ENCODE data around the gene CKB.

- TF ChIP-seq CTCF (IDR thresholded peaks at IDR 0.05; ENCODE audit: low read depth, low read length, missing input control) = no peak
- no peak for TF ChIP-seq RXRA (IDR thresholded peaks at IDR 0.05)
- no peak for TF ChIP-seq YY1 (IDR thresholded peaks at IDR 0.05)
- no peak for TF ChIP-seq TAF1 (conservative IDR thresholded peaks at IDR 0.05)
- TF ChIP-seq RAD21 (IDR thresholded peaks at IDR 0.05) = no peak
- no peak for TF ChIP-seq REST (IDR thresholded peaks at IDR 0.05)
- no peak for TF ChIP-seq SP1 (IDR thresholded peaks at IDR 0.05)
These were observed 6.0 kb downstream of the CKB start for GRCh38 chr14:103516426-103517173.

Data from liver (tissue), 3 donors.